Ectodermal cell (in vitro differentiated cells): ENCODE data around the gene GALNT6.

Experiments used
- H3K27ac ChIP-seq: 2 replicates; pipeline ENCODE4 v1.7.0; 2013; ENCODE audit warnings: mild to moderate bottlenecking, low read depth, low read length; ENCODE audit not compliant: insufficient read depth, poor library complexity, severe bottlenecking
- H3K27me3 ChIP-seq: 2 replicates; pipeline ENCODE4 v1.7.0; 2013; ENCODE audit warnings: mild to moderate bottlenecking, low read length; ENCODE audit not compliant: insufficient read depth, control insufficient read depth, poor library complexity, severe bottlenecking
- H3K36me3 ChIP-seq: one replicate; pipeline ENCODE4 v1.7.0; 2013; ENCODE audit warnings: low read length; ENCODE audit not compliant: control insufficient read depth, insufficient read depth
- H3K4me1 ChIP-seq: one replicate; pipeline ENCODE4 v1.7.0; 2013; ENCODE audit warnings: low read length; ENCODE audit not compliant: control insufficient read depth, insufficient read depth
- H3K4me3 ChIP-seq: 2 replicates; pipeline ENCODE4 v1.7.0; 2013; ENCODE audit warnings: low read depth, low read length, control low read depth; ENCODE audit not compliant: insufficient read depth
- H3K9me3 ChIP-seq: 2 replicates; pipeline ENCODE4 v1.7.0; 2013; ENCODE audit warnings: mild to moderate bottlenecking, low read length, moderate library complexity; ENCODE audit not compliant: control insufficient read depth
- WGBS, 2 experiments: methylation state at CpG; one replicate each; pipeline ENCODE4 v1.1.7; 2013; ENCODE audit warnings: missing lambda C conversion rate in 2 of 2; 5-methylcytosine and 5-hydroxymethylcytosine counted together

GALNT6 gene

GRCh38 chr12:51383269-51383905, 7.8 kb downstream of the GALNT6 start:
- no peak overlapping the region for H3K27ac ChIP-seq
- H3K36me3 ChIP-seq, result no peaks in the 10 kb centered on the region
- no peak overlapping the region for H3K4me3 ChIP-seq
- H3K27me3 ChIP-seq, result no peaks in the 10 kb centered on the region
- H3K9me3 ChIP-seq, result no peaks in the 10 kb centered on the region
- 65 to 68% methylated on average over 6 of the region's 6 CpGs for WGBS, 2 experiments
- peaks cover 8% of the 10 kb centered on the region for H3K4me1 ChIP-seq

DNA sequence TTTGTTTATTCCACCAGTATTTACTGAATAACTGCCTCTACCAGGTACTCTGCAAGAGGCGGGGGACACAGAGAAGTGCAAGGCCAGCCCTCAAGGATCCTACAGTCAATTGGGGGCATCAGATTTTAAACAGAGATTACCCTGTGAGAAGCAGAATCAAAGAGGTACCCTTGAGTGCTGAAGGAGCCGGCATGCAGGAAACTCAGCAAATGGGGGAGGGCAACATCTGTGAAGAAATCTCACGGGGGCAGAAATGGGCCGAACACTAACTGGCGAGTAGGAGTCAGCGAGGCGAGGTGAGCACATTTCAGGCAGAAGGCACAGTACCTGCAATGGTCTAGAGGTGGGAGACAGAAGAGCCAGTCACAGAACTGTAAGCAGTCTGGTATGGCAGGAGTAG, 9.0 kb downstream of the GALNT6 start:
- Histone ChIP-seq H3K4me3 (no peak overlapping the region), H3K27ac (no peak overlapping the region), H3K27me3 (no peaks in the 10 kb centered on the region), H3K4me1 (peaks cover 8% of the 10 kb centered on the region), H3K9me3 (no peaks in the 10 kb centered on the region), H3K36me3 (no peaks in the 10 kb centered on the region)
- 93% methylated on average over 7 of the region's 7 CpGs for WGBS, 2 experiments

DNA sequence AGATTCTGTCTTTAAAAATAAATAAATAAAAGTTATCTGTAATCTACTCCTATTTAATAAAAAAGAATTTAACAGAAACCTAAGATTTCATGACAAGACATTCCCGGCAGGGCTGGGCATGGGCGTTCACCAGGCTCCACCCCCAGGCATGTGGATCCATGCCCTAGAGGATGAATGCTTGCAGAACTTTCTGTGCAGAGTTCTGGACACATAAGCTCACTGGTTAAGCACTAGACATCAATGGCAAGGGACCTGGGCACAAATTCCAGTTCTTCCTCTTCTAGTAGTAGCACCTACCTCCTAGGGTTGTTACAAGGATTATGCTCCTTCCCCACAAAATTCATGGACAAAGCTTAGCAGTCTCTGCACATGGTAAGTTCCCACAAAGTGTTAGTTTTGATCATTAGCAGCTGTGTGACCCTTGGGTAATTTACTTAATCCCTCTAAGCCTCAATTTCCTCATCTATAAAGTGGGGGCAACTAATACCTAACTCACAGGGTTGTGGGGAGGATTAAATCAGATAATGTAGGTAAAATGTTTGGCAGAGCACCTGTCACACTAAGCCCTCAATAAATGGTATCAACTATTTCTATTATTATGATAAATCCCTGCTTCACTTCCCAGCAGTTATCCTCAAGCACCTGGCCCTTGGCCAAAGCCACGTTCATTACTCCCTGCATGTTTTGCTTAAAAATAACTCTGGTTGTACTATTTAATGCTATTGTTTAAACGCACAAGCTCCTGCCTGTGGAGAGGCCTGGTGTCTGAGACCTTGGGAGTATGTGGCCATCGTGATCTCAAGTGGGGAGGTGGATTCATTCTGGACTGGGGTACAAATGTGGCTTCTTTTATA, 9.8 kb downstream of the GALNT6 start:
- H3K9me3 ChIP-seq, result no peaks in the 10 kb centered on the region
- no peaks in the 10 kb centered on the region for H3K27me3 ChIP-seq
- no peak overlapping the region for H3K4me3 ChIP-seq
- peaks cover 8% of the 10 kb centered on the region for H3K4me1 ChIP-seq
- no peaks in the 10 kb centered on the region for H3K36me3 ChIP-seq
- WGBS, 2 experiments, result 74 to 76% methylated on average over 5 of the region's 5 CpGs
- no peak overlapping the region for H3K27ac ChIP-seq

DNA sequence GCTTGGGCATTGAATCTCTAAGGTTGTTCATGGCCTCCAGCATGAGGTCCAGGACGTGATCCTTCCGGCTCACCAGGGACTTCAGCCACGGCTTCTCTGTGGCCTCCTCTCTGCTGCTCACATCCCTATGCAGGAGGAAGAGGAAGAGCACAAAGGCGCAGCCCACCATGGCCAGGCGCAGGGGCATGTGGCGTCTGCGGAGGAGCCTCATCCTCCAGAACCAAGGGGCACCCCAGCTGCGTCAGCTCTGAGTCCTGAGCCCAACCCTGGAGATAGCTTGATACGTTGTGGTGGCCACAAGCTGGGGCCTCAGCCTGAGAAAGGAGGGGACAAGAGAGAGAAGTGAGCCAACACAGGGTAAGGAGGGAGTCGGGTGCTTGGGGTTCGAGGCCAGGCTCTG, 11.6 kb downstream of the GALNT6 start:
- H3K4me1 ChIP-seq, result peaks cover 8% of the 10 kb centered on the region
- H3K9me3 ChIP-seq, result no peaks in the 10 kb centered on the region
- H3K4me3 ChIP-seq, result no peak overlapping the region
- no peaks in the 10 kb centered on the region for H3K36me3 ChIP-seq
- 94 to 96% methylated on average over 11 of the region's 11 CpGs for WGBS, 2 experiments
- H3K27ac ChIP-seq, result no peak overlapping the region
- H3K27me3 ChIP-seq, result no peaks in the 10 kb centered on the region

DNA sequence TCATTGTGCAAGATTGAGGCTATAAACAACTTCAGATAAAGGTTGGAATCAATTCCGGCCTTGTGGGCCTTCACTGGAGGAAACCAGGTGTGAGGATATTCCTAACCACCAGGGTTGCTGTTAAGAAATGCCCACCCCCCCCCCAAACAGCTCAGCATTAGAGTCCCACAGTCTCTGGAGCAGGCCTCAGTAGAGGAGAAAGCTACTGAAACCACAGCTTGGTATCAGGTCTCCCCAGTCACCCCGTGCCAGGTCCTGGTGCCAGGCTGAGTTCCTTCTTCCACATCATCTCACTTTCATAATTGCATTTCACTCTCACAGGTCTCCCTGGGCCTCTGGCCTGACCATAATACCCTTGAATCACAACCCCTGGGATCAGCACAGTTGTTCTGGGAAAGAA, 12.5 kb downstream of the GALNT6 start:
- Histone ChIP-seq H3K4me3 (no peak overlapping the region), H3K27me3 (no peaks in the 10 kb centered on the region), H3K36me3 (no peaks in the 10 kb centered on the region), H3K27ac (no peak overlapping the region), H3K9me3 (no peaks in the 10 kb centered on the region), H3K4me1 (peaks cover 7% of the 10 kb centered on the region)
- WGBS, 2 experiments, result 96 to 98% methylated on average over 2 of the region's 2 CpGs

- no peak overlapping the region for H3K4me3 ChIP-seq
- WGBS, 2 experiments, result 93% methylated on average over 11 of the region's 11 CpGs
- no peaks in the 10 kb centered on the region for H3K36me3 ChIP-seq
- no peak overlapping the region for H3K27ac ChIP-seq
- no peaks in the 10 kb centered on the region for H3K9me3 ChIP-seq
- H3K4me1 ChIP-seq, result no peaks in the 10 kb centered on the region
- no peaks in the 10 kb centered on the region for H3K27me3 ChIP-seq
Observed at GRCh38 chr12:51377099-51377984, 13.9 kb downstream of the GALNT6 start.

- Histone ChIP-seq H3K9me3 (no peaks in the 10 kb centered on the region), H3K27me3 (no peaks in the 10 kb centered on the region), H3K36me3 (no peaks in the 10 kb centered on the region), H3K4me3 (no peak overlapping the region), H3K4me1 (peaks cover 10% of the 10 kb centered on the region), H3K27ac (no peak overlapping the region)
- 88 to 94% methylated on average over 5 of the region's 5 CpGs for WGBS, 2 experiments
Observed at GRCh38 chr12:51374856-51375255, 16.4 kb downstream of the GALNT6 start.

DNA sequence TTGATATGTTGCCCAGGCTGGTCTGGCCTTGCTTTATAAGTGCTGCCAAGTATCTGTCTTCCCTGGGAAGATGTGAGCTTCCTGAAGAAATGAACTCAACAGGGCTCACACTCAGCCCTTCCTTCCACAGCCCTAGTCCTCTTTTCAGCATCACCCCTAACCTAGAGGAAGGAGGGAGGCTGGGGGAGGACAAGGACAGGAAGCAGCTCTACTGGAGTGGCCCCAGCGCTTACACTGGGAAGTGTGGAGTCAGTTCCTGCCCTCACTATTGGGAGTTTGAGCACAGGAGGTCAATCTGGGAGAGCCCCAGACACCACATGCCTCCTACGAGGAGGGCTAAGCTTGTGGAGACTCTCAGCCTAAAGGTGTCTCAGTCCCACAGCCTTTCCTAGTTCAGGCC, 16.8 kb downstream of the GALNT6 start:
- Histone ChIP-seq H3K36me3 (no peaks in the 10 kb centered on the region), H3K4me1 (peaks cover 10% of the 10 kb centered on the region), H3K27me3 (no peaks in the 10 kb centered on the region), H3K9me3 (no peaks in the 10 kb centered on the region), H3K27ac (no peak overlapping the region), H3K4me3 (no peak overlapping the region)
- WGBS, 2 experiments, result 86 to 89% methylated on average over 2 of the region's 2 CpGs

DNA sequence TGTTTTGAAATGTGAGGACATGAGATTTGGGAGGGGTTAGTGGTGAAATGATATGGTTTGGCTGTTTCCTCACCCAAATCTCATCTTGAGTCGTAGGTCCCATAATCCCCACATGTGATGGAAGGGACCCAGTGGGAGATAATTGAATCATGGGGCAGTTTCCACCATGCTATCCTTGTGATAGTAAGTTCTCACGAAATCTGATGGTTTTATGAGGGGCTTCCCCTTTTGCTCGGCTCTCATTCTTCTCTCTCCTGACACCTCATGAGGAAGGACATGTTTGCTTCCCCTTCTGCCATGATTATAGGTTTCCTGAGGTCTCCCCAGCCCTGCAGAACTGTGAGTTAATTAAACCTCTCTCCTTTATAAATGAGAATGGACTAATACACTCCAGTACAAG, 18.0 kb downstream of the GALNT6 start:
- Histone ChIP-seq H3K27ac (no peak overlapping the region), H3K36me3 (no peaks in the 10 kb centered on the region), H3K4me1 (peaks cover 18% of the 10 kb centered on the region), H3K4me3 (no peak overlapping the region), H3K27me3 (no peaks in the 10 kb centered on the region), H3K9me3 (no peaks in the 10 kb centered on the region)
- 92 to 96% methylated on average over 3 of the region's 3 CpGs for WGBS, 2 experiments

DNA sequence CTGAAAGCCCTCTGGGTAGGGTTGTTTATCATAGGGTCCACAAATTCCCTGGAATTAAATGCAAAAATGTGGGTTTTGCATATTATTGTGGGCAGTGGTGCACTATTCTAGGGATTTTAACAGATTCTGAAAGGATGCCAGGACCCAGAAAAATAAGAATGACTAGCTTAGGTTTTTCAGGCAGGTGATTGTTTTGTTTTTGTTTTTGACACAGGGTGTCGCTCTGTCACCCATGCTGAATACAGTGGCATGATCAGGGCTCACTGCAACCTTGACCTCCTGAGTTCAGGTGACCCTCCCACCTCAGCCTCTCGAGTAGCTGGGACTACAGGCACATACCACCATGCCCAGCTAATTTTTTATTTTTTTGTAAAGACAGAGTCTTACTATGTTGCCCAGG, 19.2 kb downstream of the GALNT6 start:
- H3K36me3 ChIP-seq, result no peaks in the 10 kb centered on the region
- H3K27ac ChIP-seq, result peak overlapping the region; percentile 87
- WGBS, 2 experiments, result 88 to 89% methylated on average over 2 of the region's 2 CpGs
- no peak overlapping the region for H3K4me3 ChIP-seq
- H3K4me1 ChIP-seq, result peaks cover 18% of the 10 kb centered on the region
- H3K27me3 ChIP-seq, result no peaks in the 10 kb centered on the region
- no peaks in the 10 kb centered on the region for H3K9me3 ChIP-seq
